Astrocyte (in vitro differentiated cells and primary cell): Measurements from ENCODE around the gene FBXL19. TPM values are rescaled to one million over a fixed set of nuclear protein-coding genes. Genes with fewer than 3 reads are reported as not detected.
A peak's percentile ranks its signal among the peaks of the same experiment; 100 is the strongest.

Experiments used
- DNase-seq: peaks from one replicate; pipeline ENCODE4 v3.0.0-alpha.2; 2010; ENCODE audit warnings: low read depth
- FAIRE-seq: peaks from 2 replicates; lab custom pipeline; 2011; peaks lifted over from hg19 to GRCh38; lab: Jason Lieb, UNC
- H2AFZ ChIP-seq: 2 replicates; pipeline ENCODE4 v1.6.0; 2012; ENCODE audit warnings: low read depth, low read length, inconsistent platforms
- H3K27ac ChIP-seq: 2 replicates; pipeline ENCODE4 v1.5.1; 2011; ENCODE audit warnings: low read depth, low read length, inconsistent platforms
- H3K27me3 ChIP-seq: 2 replicates; pipeline ENCODE4 v1.6.0; 2011; ENCODE audit warnings: low read length, inconsistent platforms; ENCODE audit not compliant: insufficient read depth
- H3K36me3 ChIP-seq: 2 replicates; pipeline ENCODE4 v1.5.1; 2011; ENCODE audit warnings: low read length, inconsistent platforms; ENCODE audit not compliant: insufficient read depth
- H3K4me1 ChIP-seq: 2 replicates; pipeline ENCODE4 v1.5.1; 2011; ENCODE audit warnings: low read length, inconsistent platforms; ENCODE audit not compliant: insufficient read depth
- H3K4me2 ChIP-seq: 2 replicates; pipeline ENCODE4 v1.6.0; 2012; ENCODE audit warnings: low read length, inconsistent platforms
- H3K4me3 ChIP-seq: 2 replicates; pipeline ENCODE4 v1.5.1; 2011; ENCODE audit warnings: low read depth, mild to moderate bottlenecking, low read length, inconsistent platforms; ENCODE audit not compliant: insufficient read depth
- H3K79me2 ChIP-seq: 2 replicates; pipeline ENCODE4 v1.6.0; 2012; ENCODE audit warnings: mild to moderate bottlenecking, low read length, inconsistent platforms; ENCODE audit not compliant: insufficient read depth
- H3K9ac ChIP-seq: 2 replicates; pipeline ENCODE4 v1.6.0; 2012; ENCODE audit warnings: mild to moderate bottlenecking, low read length, inconsistent platforms
- H3K9me3 ChIP-seq: 2 replicates; pipeline ENCODE4 v1.5.1; 2012; ENCODE audit warnings: low read depth, mild to moderate bottlenecking, low read length, inconsistent platforms; ENCODE audit not compliant: insufficient read depth
- H4K20me1 ChIP-seq: 2 replicates; pipeline ENCODE4 v1.6.0; 2012; ENCODE audit warnings: low read length, inconsistent platforms; ENCODE audit not compliant: insufficient read depth
- H3K27ac Mint-ChIP-seq: one replicate; pipeline ENCODE4 v1.8.0; 2021; ENCODE audit warnings: mild to moderate bottlenecking, mixed read lengths; ENCODE audit not compliant: unreplicated experiment
- H3K27me3 Mint-ChIP-seq: one replicate; pipeline ENCODE4 v1.8.0; 2021; ENCODE audit warnings: low read depth, mixed read lengths; ENCODE audit not compliant: unreplicated experiment
- H3K36me3 Mint-ChIP-seq: one replicate; pipeline ENCODE4 v1.8.0; 2021; ENCODE audit warnings: low read depth, mixed read lengths; ENCODE audit not compliant: unreplicated experiment
- H3K4me1 Mint-ChIP-seq: one replicate; pipeline ENCODE4 v1.8.0; 2021; ENCODE audit warnings: low read depth, mixed read lengths; ENCODE audit not compliant: unreplicated experiment
- H3K4me3 Mint-ChIP-seq: one replicate; pipeline ENCODE4 v1.8.0; 2021; ENCODE audit warnings: mild to moderate bottlenecking, moderate library complexity, mixed read lengths; ENCODE audit not compliant: unreplicated experiment
- H3K9me3 Mint-ChIP-seq: one replicate; pipeline ENCODE4 v1.8.0; 2021; ENCODE audit warnings: mild to moderate bottlenecking, mixed read lengths; ENCODE audit not compliant: unreplicated experiment
- CTCF ChIP-seq: IDR thresholded peaks from 2 replicates; pipeline ENCODE4 v1.5.1; 2011; ENCODE audit warnings: low read depth, mild to moderate bottlenecking, inconsistent platforms, low read length, moderate library complexity; ENCODE audit not compliant: insufficient read depth
- EZH2 ChIP-seq: IDR thresholded peaks from 2 replicates; pipeline ENCODE4 v1.6.1; 2012; ENCODE audit warnings: mild to moderate bottlenecking, low read length, inconsistent platforms; ENCODE audit not compliant: insufficient read depth
- total RNA-seq: library from RNA; stranded (reverse); gene quantifications from 2 replicates; pipeline ENCODE4 v1.2.1, GENCODE V29; 2021

FBXL19 gene
- total RNA-seq, 1 donor from 2014 or later = 42.5 TPM

GRCh38 chr16:30974348-30974747 lies 51.0 kb downstream of the FBXL19 start:
- Histone ChIP-seq H3K9ac (no peak overlapping the region), H3K4me1 (no peaks in the 10 kb centered on the region), H3K36me3 (peaks cover 39% of the 10 kb centered on the region), H3K27ac (no peak overlapping the region), H3K27me3 (no peaks in the 10 kb centered on the region), H3K79me2 (no peaks in the 10 kb centered on the region), H4K20me1 (peaks cover 41% of the 10 kb centered on the region), H3K9me3 (no peaks in the 10 kb centered on the region), H2AFZ (no peak overlapping the region), H3K4me3 (no peak overlapping the region), H3K4me2 (no peak overlapping the region)
- Mint-ChIP-seq H3K27me3 (no peaks in the 10 kb centered on the region), H3K9me3 (peaks cover 4% of the 10 kb centered on the region), H3K27ac (no peak overlapping the region), H3K4me1 (no peaks in the 10 kb centered on the region), H3K4me3 (no peak overlapping the region), H3K36me3 (peaks cover 36% of the 10 kb centered on the region)
- TF ChIP-seq EZH2 (no peak), CTCF (no peak)
- DNase-seq (no peak), FAIRE-seq (no peak)

- Histone ChIP-seq H2AFZ (no peak overlapping the region), H3K27ac (no peak overlapping the region), H4K20me1 (peaks cover 41% of the 10 kb centered on the region), H3K4me3 (no peak overlapping the region), H3K4me1 (no peaks in the 10 kb centered on the region), H3K4me2 (no peak overlapping the region), H3K9ac (no peak overlapping the region), H3K9me3 (no peaks in the 10 kb centered on the region), H3K79me2 (no peaks in the 10 kb centered on the region), H3K36me3 (peaks cover 30% of the 10 kb centered on the region), H3K27me3 (no peaks in the 10 kb centered on the region)
- no peak for FAIRE-seq
- Mint-ChIP-seq H3K9me3 (peaks cover 4% of the 10 kb centered on the region), H3K4me3 (peak overlapping the region; percentile 3), H3K27me3 (no peaks in the 10 kb centered on the region), H3K27ac (no peak overlapping the region), H3K4me1 (no peaks in the 10 kb centered on the region), H3K36me3 (peaks cover 28% of the 10 kb centered on the region)
- DNase-seq = no peak
- TF ChIP-seq CTCF = no peak
- no peak for TF ChIP-seq EZH2
Measured at GRCh38 chr16:30976486-30976885, 53.1 kb downstream of the FBXL19 start.

- Histone ChIP-seq H3K27me3 (no peaks in the 10 kb centered on the region), H3K4me3 (no peak overlapping the region), H3K4me2 (no peak overlapping the region), H3K36me3 (peaks cover 24% of the 10 kb centered on the region), H3K9ac (no peak overlapping the region), H3K4me1 (no peaks in the 10 kb centered on the region), H2AFZ (no peak overlapping the region), H4K20me1 (peaks cover 41% of the 10 kb centered on the region), H3K27ac (no peak overlapping the region), H3K79me2 (no peaks in the 10 kb centered on the region), H3K9me3 (no peaks in the 10 kb centered on the region)
- H3K4me1 Mint-ChIP-seq = no peaks in the 10 kb centered on the region
- no peak for DNase-seq
- H3K9me3 Mint-ChIP-seq = peaks cover 4% of the 10 kb centered on the region
- TF ChIP-seq CTCF (peak; percentile 25), EZH2 (no peak)
- H3K4me3 Mint-ChIP-seq = no peak overlapping the region
- peaks cover 26% of the 10 kb centered on the region for H3K36me3 Mint-ChIP-seq
- no peak overlapping the region for H3K27ac Mint-ChIP-seq
- no peak for FAIRE-seq
- H3K27me3 Mint-ChIP-seq = no peaks in the 10 kb centered on the region
Measured at GRCh38 chr16:30977502-30977901, 54.1 kb downstream of the FBXL19 start.
